HCT116 (cell line): Measurements from ENCODE around the gene TBKBP1. TPM values are rescaled to one million over a fixed set of nuclear protein-coding genes. Genes with fewer than 3 reads are reported as not detected.

Experiments used
- ATAC-seq: fragments of 200-7000 bp; cut with Tn5 transposase; 2 replicates; pipeline ENCODE4 v1.9.1; 2020; ENCODE audit warnings: mild to moderate bottlenecking, moderate library complexity
- BruUV-seq: library from RNA; stranded (reverse); fragments of 400-500 nt; replicated peaks from 2 replicates; lab custom pipeline; 2021; lab: Mats Ljungman, UMichigan
- CTCF ChIA-PET: fragments of 300-600 bp; sonication (Branson Sonifier 250); formaldehyde crosslinking; loops from one replicate; lab custom pipeline; 2021; ENCODE audit warnings: antibody characterized with exemption; lab: Charles Lee
- POLR2A ChIA-PET: fragments of 300-600, 350-600 bp; sonication (Branson Sonifier 250); formaldehyde crosslinking; loops from one replicate; lab custom pipeline; 2021; ENCODE audit warnings: antibody characterized with exemption; lab: Charles Lee
- RAD21 ChIA-PET, 2 experiments: fragments of 300-600 bp; sonication (Branson Sonifier 250); formaldehyde crosslinking; loops; one replicate each; lab custom pipeline; 2023; ENCODE audit warnings: low total read pairs in 2 of 2; ENCODE audit not compliant: uncharacterized antibody in 2 of 2, unreplicated experiment in 2 of 2, low non-redundant PET in 1 of 2; lab: Charles Lee
- DNase-seq: peaks from one replicate; pipeline ENCODE4 v3.0.0-alpha.2; 2010; ENCODE audit warnings: low read depth, low spot score
- H2AFZ ChIP-seq: fragments of 200-600 bp; shearing (Covaris generic), sonication (generic); 2 replicates; pipeline ENCODE4 v1.6.1; 2017; ENCODE audit warnings: low read depth, mixed run types, mixed read lengths, antibody characterized with exemption, low read length; ENCODE audit not compliant: poor library complexity, severe bottlenecking
- H3K27ac ChIP-seq: 2 replicates; pipeline ENCODE4 v1.5.1; 2012; ENCODE audit warnings: low read depth, low read length
- H3K27me3 ChIP-seq: fragments of 200-600 bp; sonication (generic); 2 replicates; pipeline ENCODE4 v1.6.1; 2016; ENCODE audit warnings: mixed run types, low read length, mixed read lengths; ENCODE audit not compliant: insufficient read depth
- H3K36me3 ChIP-seq, 2 experiments: fragments of 200-500 bp in 1 of 2; fragments of 200-600 bp in 1 of 2; sonication (Bioruptor generic) in 1 of 2; sonication (generic) in 1 of 2; 2 replicates each; pipeline versions ENCODE4 v1.5.1 to v1.6.1; 2014 to 2016; ENCODE audit warnings: low read length in 2 of 2, inconsistent platforms in 1 of 2, mixed read lengths in 1 of 2, mixed run types in 1 of 2; ENCODE audit not compliant: insufficient read depth in 2 of 2, control insufficient read depth in 1 of 2
- H3K4me1 ChIP-seq, 2 experiments: fragments of 200-600 bp in 1 of 2; sonication (generic) in 1 of 2; 2 replicates each; pipeline versions ENCODE4 v1.5.1 to v1.6.1; 2012 to 2017; ENCODE audit warnings: low read length in 2 of 2, inconsistent platforms in 1 of 2, mild to moderate bottlenecking in 1 of 2, mixed read lengths in 1 of 2, mixed run types in 1 of 2, moderate library complexity in 1 of 2; ENCODE audit not compliant: insufficient read depth in 2 of 2, control insufficient read depth in 1 of 2
- H3K4me2 ChIP-seq: fragments of 200-600 bp; sonication (generic); 2 replicates; pipeline ENCODE4 v1.6.1; 2017; ENCODE audit warnings: mixed run types, low read length, mixed read lengths
- H3K4me3 ChIP-seq, 2 experiments: fragments of 200-600 bp in 1 of 2; sonication (generic) in 1 of 2; replicated peaks in 1 of 2; 2 replicates each; pipeline ENCODE4 v1.5.1; 2011 to 2016; ENCODE audit warnings: low read length in 2 of 2, control low read depth in 1 of 2, low read depth in 1 of 2, mild to moderate bottlenecking in 1 of 2, mixed read lengths in 1 of 2, mixed run types in 1 of 2
- H3K79me2 ChIP-seq: fragments of 200-600 bp; sonication (generic); 2 replicates; pipeline ENCODE4 v1.6.1; 2017; ENCODE audit warnings: mild to moderate bottlenecking, mixed run types, low read length, moderate library complexity, mixed read lengths; ENCODE audit not compliant: insufficient read depth
- H3K9ac ChIP-seq: fragments of 200-600 bp; sonication (generic); 2 replicates; pipeline ENCODE4 v1.6.1; 2016; ENCODE audit warnings: low read length, mixed read lengths
- H3K9me2 ChIP-seq: fragments of 200-600 bp; sonication (generic), shearing (Covaris generic); 2 replicates; pipeline ENCODE4 v1.6.1; 2017; ENCODE audit warnings: mixed run types, mild to moderate bottlenecking, moderate library complexity; ENCODE audit not compliant: insufficient read depth
- H3K9me3 ChIP-seq, 2 experiments: fragments of 200-500 bp in 1 of 2; fragments of 200-600 bp in 1 of 2; sonication (Bioruptor generic) in 1 of 2; sonication (generic) in 1 of 2; 2 replicates each; pipeline ENCODE4 v1.6.1; 2014 to 2017; ENCODE audit warnings: low read length in 2 of 2, mixed read lengths in 2 of 2, inconsistent platforms in 1 of 2, low read depth in 1 of 2, mild to moderate bottlenecking in 1 of 2, mixed run types in 1 of 2, moderate library complexity in 1 of 2; ENCODE audit not compliant: control insufficient read depth in 1 of 2, insufficient read depth in 1 of 2
- H4K20me1 ChIP-seq: fragments of 200-600 bp; sonication (generic), shearing (Covaris generic); 2 replicates; pipeline ENCODE4 v1.6.1; 2017; ENCODE audit warnings: mixed run types, mild to moderate bottlenecking, moderate library complexity; ENCODE audit not compliant: insufficient read depth
- EGR1 ChIP-seq: IDR thresholded peaks from 2 replicates; pipeline ENCODE4 v1.6.1; 2012; ENCODE audit warnings: low read depth
- EZH2 ChIP-seq: fragments of 200-600 bp; sonication (generic); IDR thresholded peaks from 2 replicates; pipeline ENCODE4 v1.6.1; 2017; ENCODE audit warnings: antibody characterized with exemption, mixed run types
- FOSL1 ChIP-seq: IDR thresholded peaks from 2 replicates; pipeline ENCODE4 v1.6.1; 2012; ENCODE audit warnings: low read depth
- POLR2A ChIP-seq: IDR thresholded peaks from 2 replicates; pipeline ENCODE4 v1.7.0; 2011; ENCODE audit warnings: borderline replicate concordance; ENCODE audit not compliant: insufficient read depth, insufficient read length; ENCODE audit errors: extremely low read depth
- RAD21 ChIP-seq: IDR thresholded peaks from 2 replicates; pipeline ENCODE4 v1.6.1; 2012; ENCODE audit warnings: low read depth, mild to moderate bottlenecking
- SIN3A ChIP-seq: IDR thresholded peaks from 2 replicates; pipeline ENCODE4 v1.6.1; 2012; ENCODE audit warnings: low read depth
- SP1 ChIP-seq: IDR thresholded peaks from 2 replicates; pipeline ENCODE4 v1.6.1; 2012; ENCODE audit warnings: low read depth
- SRF ChIP-seq: IDR thresholded peaks from 2 replicates; pipeline ENCODE4 v1.6.1; 2012; ENCODE audit warnings: low read depth
- ZFX ChIP-seq: fragments of 450-650 bp; IDR thresholded peaks from 2 replicates; pipeline ENCODE4 v1.6.1; 2017
- ZNF274 ChIP-seq: fragments of 200-500 bp; sonication (Bioruptor generic); IDR thresholded peaks from 2 replicates; pipeline ENCODE4 v1.6.1; 2014; ENCODE audit warnings: mild to moderate bottlenecking, low read depth, low read length, inconsistent platforms
- intact Hi-C: fragments of 100-400 bp; cut with micrococcal nuclease; formaldehyde crosslinking; loops from 2 replicates; pipeline ENCODE4 v1.10.0; 2022
- total RNA-seq: library from RNA; stranded (reverse); gene quantifications from one replicate; pipeline ENCODE4 v1.2.1, GENCODE V29; 2021; ENCODE audit not compliant: unreplicated experiment
- TF ChIP-seq, protein P1 (sequence below): IDR thresholded peaks from 2 replicates; pipeline ENCODE4 v1.6.1; 2011; ENCODE audit warnings: mild to moderate bottlenecking, low read length, moderate library complexity; ENCODE audit not compliant: insufficient replicate concordance; ENCODE audit errors: extremely low read depth
- TF ChIP-seq, protein P2 (sequence below): IDR thresholded peaks from 2 replicates; pipeline ENCODE4 v1.6.1; 2012
- TF ChIP-seq, protein P3 (sequence below): IDR thresholded peaks from 2 replicates; pipeline ENCODE4 v1.6.1; 2012; ENCODE audit warnings: low read depth

TBKBP1 gene
- total RNA-seq, 1 experiment from 2014 or later, result 12.4 TPM

DNA sequence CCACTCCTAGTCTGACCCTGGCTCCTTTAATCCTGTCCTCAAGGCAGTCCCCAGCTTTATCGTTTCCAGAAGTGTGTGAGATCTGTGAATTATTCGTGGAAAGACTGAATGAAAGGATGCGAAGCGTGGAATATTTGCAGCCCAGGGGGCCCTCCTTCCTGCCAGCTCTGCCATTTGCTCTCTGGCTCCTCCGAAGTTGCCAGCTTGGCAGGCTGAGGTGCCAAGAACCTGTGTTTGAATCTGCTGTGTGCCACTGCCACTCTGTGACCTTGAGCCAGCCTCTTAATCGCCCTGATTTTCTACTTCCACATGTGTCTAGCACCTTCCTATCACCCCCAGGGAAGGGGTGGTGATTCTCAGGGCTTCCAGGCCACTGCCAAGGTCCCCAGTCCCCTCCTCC, 10.8 kb downstream of the TBKBP1 start:
- no peak overlapping the region for H3K4me2 ChIP-seq
- DNase-seq (no peak), ATAC-seq (no peak)
- no peaks in the 10 kb centered on the region for H3K36me3 ChIP-seq
- H3K9me2 ChIP-seq, result no peaks in the 10 kb centered on the region
- no peak overlapping the region for H3K27ac ChIP-seq
- CTCF ChIA-PET, result no interaction called here
- TF ChIP-seq ZNF274 (no peak), RAD21 (no peak), SP1 (no peak), SIN3A (no peak), SRF (no peak), ZFX (no peak), FOSL1 (no peak), POLR2A (no peak), EZH2 (no peak), EGR1 (no peak)
- TF ChIP-seq, protein P1, sequence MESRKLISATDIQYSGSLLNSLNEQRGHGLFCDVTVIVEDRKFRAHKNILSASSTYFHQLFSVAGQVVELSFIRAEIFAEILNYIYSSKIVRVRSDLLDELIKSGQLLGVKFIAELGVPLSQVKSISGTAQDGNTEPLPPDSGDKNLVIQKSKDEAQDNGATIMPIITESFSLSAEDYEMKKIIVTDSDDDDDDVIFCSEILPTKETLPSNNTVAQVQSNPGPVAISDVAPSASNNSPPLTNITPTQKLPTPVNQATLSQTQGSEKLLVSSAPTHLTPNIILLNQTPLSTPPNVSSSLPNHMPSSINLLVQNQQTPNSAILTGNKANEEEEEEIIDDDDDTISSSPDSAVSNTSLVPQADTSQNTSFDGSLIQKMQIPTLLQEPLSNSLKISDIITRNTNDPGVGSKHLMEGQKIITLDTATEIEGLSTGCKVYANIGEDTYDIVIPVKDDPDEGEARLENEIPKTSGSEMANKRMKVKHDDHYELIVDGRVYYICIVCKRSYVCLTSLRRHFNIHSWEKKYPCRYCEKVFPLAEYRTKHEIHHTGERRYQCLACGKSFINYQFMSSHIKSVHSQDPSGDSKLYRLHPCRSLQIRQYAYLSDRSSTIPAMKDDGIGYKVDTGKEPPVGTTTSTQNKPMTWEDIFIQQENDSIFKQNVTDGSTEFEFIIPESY, result no peak
- TF ChIP-seq, protein P2, sequence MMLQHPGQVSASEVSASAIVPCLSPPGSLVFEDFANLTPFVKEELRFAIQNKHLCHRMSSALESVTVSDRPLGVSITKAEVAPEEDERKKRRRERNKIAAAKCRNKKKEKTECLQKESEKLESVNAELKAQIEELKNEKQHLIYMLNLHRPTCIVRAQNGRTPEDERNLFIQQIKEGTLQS, result no peak
- TF ChIP-seq, protein P3, sequence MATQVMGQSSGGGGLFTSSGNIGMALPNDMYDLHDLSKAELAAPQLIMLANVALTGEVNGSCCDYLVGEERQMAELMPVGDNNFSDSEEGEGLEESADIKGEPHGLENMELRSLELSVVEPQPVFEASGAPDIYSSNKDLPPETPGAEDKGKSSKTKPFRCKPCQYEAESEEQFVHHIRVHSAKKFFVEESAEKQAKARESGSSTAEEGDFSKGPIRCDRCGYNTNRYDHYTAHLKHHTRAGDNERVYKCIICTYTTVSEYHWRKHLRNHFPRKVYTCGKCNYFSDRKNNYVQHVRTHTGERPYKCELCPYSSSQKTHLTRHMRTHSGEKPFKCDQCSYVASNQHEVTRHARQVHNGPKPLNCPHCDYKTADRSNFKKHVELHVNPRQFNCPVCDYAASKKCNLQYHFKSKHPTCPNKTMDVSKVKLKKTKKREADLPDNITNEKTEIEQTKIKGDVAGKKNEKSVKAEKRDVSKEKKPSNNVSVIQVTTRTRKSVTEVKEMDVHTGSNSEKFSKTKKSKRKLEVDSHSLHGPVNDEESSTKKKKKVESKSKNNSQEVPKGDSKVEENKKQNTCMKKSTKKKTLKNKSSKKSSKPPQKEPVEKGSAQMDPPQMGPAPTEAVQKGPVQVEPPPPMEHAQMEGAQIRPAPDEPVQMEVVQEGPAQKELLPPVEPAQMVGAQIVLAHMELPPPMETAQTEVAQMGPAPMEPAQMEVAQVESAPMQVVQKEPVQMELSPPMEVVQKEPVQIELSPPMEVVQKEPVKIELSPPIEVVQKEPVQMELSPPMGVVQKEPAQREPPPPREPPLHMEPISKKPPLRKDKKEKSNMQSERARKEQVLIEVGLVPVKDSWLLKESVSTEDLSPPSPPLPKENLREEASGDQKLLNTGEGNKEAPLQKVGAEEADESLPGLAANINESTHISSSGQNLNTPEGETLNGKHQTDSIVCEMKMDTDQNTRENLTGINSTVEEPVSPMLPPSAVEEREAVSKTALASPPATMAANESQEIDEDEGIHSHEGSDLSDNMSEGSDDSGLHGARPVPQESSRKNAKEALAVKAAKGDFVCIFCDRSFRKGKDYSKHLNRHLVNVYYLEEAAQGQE, result no peak
- no peaks in the 10 kb centered on the region for H3K9me3 ChIP-seq
- no peak overlapping the region for H2AFZ ChIP-seq
- H3K27me3 ChIP-seq, result no peaks in the 10 kb centered on the region
- H3K4me1 ChIP-seq, result peaks cover 0 to 9% of the 10 kb centered on the region in 2 experiments; a peak in 2 of 4 replicates
- RAD21 ChIA-PET, result no interaction called here
- H3K4me3 ChIP-seq, result no peak overlapping the region
- H4K20me1 ChIP-seq, result no peaks in the 10 kb centered on the region
- no peaks in the 10 kb centered on the region for H3K79me2 ChIP-seq
- POLR2A ChIA-PET, result no interaction called here
- intact Hi-C loops, result no loop called here
- BruUV-seq, result no TSS peak
- no peak overlapping the region for H3K9ac ChIP-seq
